ENCODE data around the gene CHMP2B.
"Not testable (repeated sequence)": the region's sequence is repeated elsewhere in the genome, so short reads cannot be mapped to it uniquely, and the experiment has no call there.

The CHMP2B gene

GRCh38 chr3:87233805-87234204 lies 6.7 kb downstream of the CHMP2B start:
- no peak for DNase-seq (ENCODE audit: low read depth in 2 of 2)

- no peak for DNase-seq (ENCODE audit: low read depth in 2 of 2)
Measured at GRCh38 chr3:87236093-87236492, 9.0 kb downstream of the CHMP2B start.

GRCh38 chr3:87246662-87247429 lies 19.7 kb downstream of the CHMP2B start:
- no peak for DNase-seq (ENCODE audit: low read depth in 2 of 2)

DNA sequence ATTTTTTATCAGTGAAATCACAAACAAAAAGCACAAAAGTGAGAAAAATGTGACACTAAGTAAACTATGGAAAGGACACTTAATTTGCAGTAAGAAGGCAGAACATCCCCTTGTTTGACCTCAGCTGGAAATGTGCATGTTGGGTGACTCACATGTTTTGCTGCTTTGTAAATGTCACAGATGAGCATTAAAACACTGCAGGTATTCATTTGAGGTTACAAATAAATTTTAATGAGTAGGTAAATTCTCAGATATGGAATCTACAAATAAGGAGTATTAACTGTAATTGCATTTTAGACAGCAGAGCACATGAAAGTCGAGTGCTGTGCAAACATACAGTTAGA lies 20.3 kb downstream of the CHMP2B start:
- DNase-seq (ENCODE audit: low read depth in 2 of 2): no peak

DNA sequence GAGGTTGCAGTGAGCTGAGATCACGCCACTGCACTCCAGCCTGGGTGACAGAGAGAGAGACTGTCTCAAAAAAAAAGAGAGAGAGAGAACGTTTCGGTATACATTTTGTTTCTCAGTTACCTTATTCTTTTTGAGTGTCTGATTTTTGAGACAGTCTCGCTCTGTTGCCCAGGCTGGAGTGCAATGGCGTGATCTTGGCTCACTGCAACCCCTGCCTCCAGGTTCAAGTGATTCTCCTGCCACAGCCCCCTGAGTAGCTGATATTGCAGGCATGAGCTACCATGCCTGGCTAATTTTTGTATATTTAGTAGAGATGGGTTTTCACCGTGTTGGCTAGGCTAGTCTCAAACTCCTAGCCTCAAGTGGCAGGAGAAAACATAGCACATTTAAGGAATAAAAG lies 21.1 kb downstream of the CHMP2B start:
- DNase-seq (ENCODE audit: low read depth in 2 of 2): not testable (repeated sequence)

- DNase-seq (ENCODE audit: low read depth in 2 of 2): no peak
Measured at GRCh38 chr3:87248831-87249230, 21.7 kb downstream of the CHMP2B start.

- no peak for DNase-seq (ENCODE audit: low read depth in 2 of 2)
Measured at GRCh38 chr3:87250009-87250408, 22.9 kb downstream of the CHMP2B start.

DNA sequence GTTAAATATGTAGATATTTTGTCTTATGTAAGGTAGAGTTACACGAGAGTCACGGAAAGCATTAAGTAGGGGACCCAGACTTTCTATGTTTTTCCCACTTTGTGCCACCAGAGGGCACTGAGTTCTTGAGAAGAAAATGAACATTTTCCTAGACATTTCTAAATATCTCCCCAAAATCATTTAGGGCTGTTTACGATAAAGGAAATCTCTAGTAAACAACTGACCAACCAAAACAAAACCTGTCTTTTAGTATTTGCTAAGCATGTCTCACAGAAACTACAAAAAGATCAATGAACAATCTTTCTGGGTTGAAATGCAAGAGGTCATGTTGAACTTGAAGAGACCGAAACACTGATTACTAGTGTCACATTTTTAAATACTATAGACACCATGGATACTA lies 33.2 kb downstream of the CHMP2B start:
- peak; percentile 18 to 23 for DNase-seq (ENCODE audit: low read depth in 2 of 2)

DNA sequence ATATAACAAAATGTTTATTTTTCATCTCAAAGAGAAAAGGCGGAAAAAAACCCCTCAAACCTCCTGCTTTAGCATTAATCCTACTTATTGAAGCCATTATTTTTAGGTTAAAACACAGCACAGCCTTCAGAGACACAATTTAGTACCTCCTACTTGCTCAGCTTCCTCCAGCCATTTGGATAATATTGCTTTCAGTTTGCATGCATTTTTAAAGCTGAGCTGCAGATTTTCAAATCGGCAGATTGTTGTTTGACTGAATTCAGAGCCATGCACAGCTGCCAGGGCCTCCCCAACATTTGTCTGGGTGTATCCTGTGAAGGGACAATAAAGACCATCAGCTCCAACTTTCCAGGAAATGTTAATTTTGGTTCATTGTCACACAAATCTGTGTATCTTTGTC lies 34.8 kb downstream of the CHMP2B start:
- DNase-seq (ENCODE audit: low read depth in 2 of 2): no peak

DNA sequence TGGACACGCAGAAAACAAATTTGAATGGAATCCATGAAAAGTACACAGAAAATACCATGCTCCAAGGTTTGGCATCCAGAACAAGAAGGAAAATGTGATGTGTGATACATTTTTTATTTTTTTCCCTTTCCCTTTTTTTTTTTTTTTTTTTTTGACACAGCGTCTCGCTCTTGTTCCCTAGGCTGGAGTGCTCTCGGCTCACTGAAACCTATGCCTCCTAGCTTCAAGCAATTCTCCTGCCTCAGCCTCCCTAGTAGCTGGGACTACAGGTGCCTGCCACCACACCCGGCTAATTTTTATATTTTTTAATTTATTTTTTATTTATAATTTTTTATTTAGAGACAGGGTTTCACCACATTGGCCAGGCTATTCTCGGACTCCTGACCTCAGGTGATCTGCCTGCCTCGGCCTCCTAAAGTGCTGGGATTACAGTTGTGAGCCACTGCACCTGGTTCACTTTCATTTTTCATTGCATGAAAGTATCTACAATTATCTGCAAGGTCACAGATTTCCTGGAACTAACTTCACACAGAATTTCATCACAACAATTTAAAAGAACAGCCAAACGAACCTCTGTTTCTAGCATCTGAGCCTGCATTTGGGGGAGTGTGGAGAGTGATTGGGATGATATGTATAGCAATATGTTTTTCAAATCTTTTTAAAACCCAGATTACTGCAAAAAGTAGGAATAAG lies 41.0 kb downstream of the CHMP2B start:
- DNase-seq (ENCODE audit: low read depth in 2 of 2): no peak

DNA sequence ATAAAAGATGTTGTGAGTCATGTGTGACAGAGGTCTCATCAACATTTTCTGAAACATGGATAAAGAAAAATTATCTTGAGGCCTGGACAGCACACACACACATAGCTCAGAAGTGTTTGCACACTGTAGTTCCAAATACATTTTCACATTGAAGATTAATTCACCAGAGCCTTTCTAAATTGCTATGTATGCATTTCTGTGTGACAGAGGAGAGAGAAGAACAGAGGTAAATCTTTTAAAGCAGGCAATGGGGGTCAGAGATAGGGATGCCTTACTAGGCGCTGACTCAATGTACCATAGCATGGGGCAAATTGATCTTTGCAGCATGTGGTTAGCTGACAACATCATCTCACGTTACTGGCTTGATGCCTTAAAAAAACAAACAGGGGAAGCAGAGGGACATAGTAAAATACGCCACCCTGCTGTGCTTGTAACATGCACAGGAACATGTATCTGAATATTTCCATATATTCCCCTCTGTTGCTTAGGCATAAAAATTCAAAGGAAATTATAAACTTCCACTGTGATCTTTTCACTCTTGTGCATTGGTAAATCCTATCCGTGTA lies 41.6 kb downstream of the CHMP2B start:
- no peak for DNase-seq (ENCODE audit: low read depth in 2 of 2)

DNA sequence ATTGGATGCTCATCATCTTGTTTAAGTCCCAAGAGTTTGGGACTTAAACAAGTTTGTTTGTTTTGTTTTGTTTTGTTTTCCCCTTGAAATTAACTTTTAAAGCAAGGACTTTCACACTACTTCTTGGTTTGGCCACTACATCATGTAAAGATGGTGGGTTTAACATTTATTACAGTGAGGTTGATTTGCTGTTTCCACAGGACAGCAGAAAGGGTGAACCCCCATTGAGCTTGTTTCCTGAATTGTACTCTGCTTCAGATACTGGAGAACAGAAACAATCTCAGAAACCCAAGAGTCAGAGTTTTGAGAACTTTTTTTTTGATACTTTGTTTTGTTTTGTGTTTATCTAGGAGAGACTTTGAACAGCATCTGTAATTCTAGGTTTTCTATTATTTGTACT lies 42.6 kb downstream of the CHMP2B start:
- no peak for DNase-seq (ENCODE audit: low read depth in 2 of 2)

DNA sequence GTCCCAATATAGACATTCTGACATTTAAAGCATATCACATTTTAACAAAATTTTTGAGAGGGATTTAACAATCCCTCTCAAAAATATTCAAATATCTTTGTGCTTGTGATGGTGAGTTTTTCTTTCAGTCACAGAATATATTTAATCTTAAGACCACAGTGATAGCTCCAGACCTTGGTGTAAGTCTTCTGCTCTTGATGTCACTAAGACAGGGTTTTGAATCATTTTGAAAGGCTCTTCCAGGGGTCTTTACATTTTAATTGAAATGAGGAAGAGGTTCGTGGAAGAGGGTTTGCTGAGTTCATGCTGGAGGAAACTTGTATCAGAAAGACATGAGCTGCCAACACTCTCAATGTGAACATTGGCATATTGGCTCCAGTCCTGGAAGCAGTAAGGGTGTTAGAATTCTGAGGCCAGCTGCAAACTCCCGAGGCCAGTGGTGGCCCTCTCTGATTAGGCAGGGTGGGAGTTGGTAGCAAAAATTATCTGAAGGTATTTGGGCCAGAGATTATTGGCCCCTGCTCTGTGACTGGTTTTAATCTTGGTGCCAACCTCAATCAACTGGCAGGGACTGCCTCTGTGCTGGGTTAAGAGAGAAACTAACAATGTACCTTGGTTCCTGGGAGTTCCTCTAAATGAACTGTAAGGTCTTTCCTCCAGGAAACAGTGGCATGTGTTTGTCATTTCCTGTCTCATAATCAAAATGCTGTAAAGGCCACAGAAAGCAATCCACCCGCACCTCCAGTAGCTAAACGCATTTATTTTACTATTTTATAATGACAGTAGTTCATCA lies 44.0 kb downstream of the CHMP2B start:
- no peak for DNase-seq (ENCODE audit: low read depth in 2 of 2)

- DNase-seq (ENCODE audit: low read depth in 2 of 2): no peak
Measured at GRCh38 chr3:87272718-87273341, 45.7 kb downstream of the CHMP2B start.

DNA sequence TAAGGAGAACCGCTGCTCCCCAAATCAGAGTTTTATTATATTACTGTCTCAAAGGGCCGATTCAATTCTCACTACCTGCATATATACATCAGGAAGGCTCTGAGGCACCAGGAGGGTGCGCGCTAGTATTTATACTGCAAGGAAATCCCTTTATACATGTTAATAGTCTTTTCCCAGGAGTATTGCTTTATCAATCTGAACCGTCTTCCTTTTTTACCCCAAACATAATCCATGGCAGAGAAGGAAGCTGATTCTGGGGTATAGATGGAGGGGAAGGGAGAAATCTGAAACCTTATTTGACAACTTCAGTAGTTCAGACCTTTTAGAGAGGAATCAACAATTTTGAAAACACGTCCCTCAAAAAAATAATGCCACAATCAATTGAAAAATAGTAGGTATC lies 49.4 kb downstream of the CHMP2B start, which contains the start of gene POU1F1:
Gene POU1F1, minus strand, starts transcription at position 101 of the 400 bp plus-strand sequence. CDS start 122 bp downstream, outside the sequence.
- DNase-seq (ENCODE audit: low read depth in 2 of 2): no peak

- DNase-seq (ENCODE audit: low read depth in 2 of 2): no peak
Measured at GRCh38 chr3:87287011-87287410, 59.9 kb downstream of the CHMP2B start.

GRCh38 chr3:87288446-87288845 lies 61.3 kb downstream of the CHMP2B start:
- no peak for DNase-seq (ENCODE audit: low read depth in 2 of 2)

DNA sequence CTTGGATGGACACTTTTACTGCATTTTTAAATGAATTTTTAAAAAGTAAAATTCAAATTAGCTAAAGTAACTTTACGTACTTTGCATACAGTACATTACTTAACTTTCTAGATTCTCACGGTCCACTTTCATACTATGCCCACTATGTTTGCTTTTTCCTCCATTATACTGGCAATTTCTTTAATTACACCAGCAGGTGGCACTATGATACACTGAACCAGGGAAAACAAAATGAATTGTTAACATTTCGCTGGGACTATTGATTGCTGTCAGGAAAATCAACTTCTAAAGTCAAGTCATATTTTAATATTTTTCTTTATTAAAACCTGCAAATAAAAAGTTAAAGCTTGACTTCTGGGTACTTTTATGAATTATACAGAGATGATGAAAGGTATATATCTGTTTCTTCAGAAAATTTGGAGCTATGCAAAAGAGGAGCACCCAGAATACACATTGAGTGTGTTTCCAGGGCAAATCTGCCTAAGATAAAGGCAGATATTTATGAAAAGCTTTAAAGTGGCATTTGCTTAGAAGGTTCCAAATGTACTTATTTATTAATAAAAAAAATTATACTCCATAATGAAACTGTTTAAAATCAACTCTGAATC lies 71.1 kb downstream of the CHMP2B start:
- peak; percentile 20 to 27 for DNase-seq (ENCODE audit: low read depth in 2 of 2)

DNA sequence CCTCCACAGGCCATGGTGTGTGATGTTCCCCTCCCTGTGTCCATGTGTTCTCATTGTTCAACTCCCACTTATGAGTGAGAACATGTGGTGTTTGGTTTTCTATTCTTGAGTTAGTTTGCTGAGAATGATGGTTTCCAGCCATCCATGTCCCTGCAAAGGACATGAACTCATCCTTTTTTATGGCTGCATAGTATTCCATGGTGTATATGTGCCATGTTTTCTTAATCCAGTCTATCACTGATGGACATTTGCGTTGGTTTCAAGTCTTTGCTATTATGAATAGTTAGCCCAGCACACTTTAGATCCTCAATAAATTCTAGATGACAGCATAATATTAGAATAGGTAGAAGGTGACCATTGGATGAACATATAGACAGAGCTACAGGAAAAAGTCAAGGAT lies 77.9 kb downstream of the CHMP2B start:
- DNase-seq (ENCODE audit: low read depth in 2 of 2): not testable (repeated sequence)
